Measurements from ENCODE around the gene NUTM2B.
"Not testable (repeated sequence)": the region's sequence is repeated elsewhere in the genome, so short reads cannot be mapped to it uniquely, and the experiment has no call there.

GRCh38 chr10:79688798-79689197 lies 14.2 kb upstream of the NUTM2B start:
- not testable (repeated sequence) for TF ChIP-seq CTCF, POLR2A (IDR thresholded peaks at IDR 0.05)

Measured in adrenal gland (tissue), 5 donors.